Peyer's patch (tissue), 4 donors: ENCODE data around the gene CATSPERD.

Experiments
- POLR2A ChIP-seq, 2 donors: fragments of 450-650 bp; IDR thresholded peaks; one replicate each; pipeline ENCODE4 v1.5.1; 2017; ENCODE audit warnings: antibody characterized with exemption in 2 of 2, mild to moderate bottlenecking in 2 of 2, moderate library complexity in 2 of 2
- TF ChIP-seq, protein P1 (sequence below), 6 experiments: fragments of 450-650 bp in 4 of 6; fragments of 200-600 bp in 2 of 6; sonication (generic) in 1 of 6; IDR thresholded peaks; one replicate each; pipeline ENCODE4 v1.5.1; 2017 to 2019; ENCODE audit warnings: antibody characterized with exemption in 6 of 6, mild to moderate bottlenecking in 3 of 6, moderate library complexity in 1 of 6

DNA sequence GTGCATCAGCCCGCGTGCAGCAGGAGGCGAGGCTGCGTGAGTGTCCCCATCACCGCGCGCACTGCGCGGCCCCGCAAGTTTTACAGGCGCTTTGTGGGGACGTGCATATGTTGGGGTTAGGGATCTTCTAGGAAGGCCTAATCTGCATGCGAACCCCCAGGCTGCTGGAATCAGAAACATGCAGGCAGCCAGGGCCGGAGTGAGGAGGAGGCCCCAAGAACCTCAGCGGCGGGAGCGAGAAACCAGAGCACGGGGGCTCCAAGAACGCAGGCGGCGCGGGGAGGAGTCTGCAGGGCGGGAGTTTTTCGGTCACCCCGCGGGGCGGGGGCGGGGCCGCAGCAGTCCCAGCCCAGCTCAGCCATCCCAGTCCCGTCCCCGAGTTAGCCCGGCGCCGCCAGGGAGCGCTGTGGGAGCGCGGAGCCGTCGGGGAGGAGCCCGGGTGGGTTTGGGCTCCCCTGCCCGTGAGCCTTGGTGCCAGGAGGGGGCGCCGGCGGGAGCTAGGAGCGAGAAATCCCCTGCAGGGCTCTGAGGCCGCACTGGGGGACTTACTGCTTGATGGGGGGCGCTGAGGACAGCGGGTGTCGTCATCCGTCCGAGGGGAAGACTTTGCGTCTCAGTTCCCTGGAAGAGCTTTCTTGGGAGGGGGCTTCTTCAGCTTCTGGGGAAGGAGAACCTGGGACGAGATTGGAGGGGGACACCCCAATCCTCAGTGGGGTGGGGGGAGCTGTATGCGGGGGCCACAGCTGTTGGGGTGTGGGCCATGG lies 83.5 kb downstream of the CATSPERD start:
- TF ChIP-seq, protein P1, sequence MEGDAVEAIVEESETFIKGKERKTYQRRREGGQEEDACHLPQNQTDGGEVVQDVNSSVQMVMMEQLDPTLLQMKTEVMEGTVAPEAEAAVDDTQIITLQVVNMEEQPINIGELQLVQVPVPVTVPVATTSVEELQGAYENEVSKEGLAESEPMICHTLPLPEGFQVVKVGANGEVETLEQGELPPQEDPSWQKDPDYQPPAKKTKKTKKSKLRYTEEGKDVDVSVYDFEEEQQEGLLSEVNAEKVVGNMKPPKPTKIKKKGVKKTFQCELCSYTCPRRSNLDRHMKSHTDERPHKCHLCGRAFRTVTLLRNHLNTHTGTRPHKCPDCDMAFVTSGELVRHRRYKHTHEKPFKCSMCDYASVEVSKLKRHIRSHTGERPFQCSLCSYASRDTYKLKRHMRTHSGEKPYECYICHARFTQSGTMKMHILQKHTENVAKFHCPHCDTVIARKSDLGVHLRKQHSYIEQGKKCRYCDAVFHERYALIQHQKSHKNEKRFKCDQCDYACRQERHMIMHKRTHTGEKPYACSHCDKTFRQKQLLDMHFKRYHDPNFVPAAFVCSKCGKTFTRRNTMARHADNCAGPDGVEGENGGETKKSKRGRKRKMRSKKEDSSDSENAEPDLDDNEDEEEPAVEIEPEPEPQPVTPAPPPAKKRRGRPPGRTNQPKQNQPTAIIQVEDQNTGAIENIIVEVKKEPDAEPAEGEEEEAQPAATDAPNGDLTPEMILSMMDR (IDR thresholded peaks at IDR 0.05): peak; percentile 59 to 98 (median 90)
- peak in 1 of 2 donors; percentile 8 for TF ChIP-seq POLR2A (IDR thresholded peaks at IDR 0.05)
